Measurements from ENCODE around the gene MPG. TPM values are rescaled to one million over a fixed set of nuclear protein-coding genes. Genes with fewer than 3 reads are reported as not detected.

Gene MPG
- total RNA-seq, 1 donor from 2014 or later = 208 TPM

DNA sequence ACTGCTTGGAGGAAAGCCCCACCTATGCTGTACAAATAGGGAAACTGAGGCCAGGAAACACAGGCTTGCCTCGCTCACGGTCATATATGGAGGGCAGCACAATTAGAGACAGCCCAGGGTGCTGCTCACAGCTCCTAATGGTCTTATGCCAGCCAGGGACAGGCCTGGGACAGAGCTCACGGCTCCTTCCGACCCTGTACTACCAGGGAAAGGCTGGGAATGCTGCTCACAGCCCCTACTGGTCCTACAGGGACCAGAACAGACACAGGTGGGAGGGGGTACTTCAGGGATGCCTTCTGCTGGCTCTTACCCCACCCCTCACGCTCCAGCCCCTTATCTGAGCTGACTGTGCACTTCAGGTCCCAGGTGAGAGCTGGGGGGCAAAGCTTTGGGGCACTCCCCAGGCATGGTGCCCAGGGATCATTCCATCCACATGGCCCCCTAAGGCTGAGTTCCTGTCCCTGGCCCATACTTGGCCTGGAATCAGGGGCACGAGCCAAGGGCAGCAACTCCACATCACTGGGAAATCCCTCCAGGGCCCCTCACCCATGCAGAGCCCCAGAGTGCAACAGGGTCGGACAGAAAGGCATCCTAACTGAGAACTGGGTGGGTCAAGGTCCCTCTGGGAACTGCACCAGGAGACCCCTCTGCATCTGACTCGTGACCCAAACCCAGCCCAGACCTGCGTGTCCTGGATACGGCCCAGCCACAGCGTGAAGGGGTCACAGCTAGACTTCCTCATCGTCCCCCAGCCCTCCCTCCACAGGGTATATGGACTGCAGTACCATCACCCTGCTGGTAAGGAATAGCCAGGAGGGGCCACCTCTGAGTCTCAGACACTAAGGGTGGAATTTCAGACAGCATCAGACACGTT, 11.5 kb upstream of the MPG start:
- DNase-seq (ENCODE audit: low read depth in 2 of 2) = no peak

DNA sequence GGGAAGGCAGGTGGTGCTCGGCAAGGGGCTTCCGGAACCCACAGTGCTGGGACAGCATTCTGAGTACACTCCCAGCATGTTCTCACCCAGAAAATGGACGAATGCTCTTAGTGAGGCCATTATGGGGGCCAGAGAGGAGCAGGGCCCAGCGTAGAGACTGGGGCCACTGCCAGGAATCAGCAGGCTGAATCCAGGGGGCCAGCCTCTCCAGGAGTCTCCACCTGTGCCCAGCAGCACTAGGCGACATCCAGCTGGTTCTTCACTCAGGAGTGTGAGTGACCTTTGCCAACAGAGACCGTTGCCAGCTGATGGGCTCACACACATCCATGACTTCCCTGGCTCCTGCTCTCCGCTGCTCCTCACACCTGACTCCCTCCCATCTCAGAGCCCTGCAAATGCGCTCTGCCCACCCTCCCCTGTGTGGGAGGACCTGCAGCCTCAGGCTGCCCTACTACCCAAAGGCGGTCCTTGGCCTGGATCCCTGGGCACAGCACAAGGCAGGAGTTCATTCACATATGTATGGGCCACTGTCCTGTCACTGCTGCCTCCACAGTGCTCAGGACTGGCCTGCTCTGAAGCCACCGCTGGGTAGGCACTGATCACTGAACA, 10.7 kb upstream of the MPG start:
- DNase-seq (ENCODE audit: low read depth in 2 of 2) = no peak

GRCh38 chr16:67884-68789, 9.9 kb upstream of the MPG start:
- DNase-seq (ENCODE audit: low read depth in 2 of 2) = no peak

GRCh38 chr16:69181-69580, 8.8 kb upstream of the MPG start:
- DNase-seq (ENCODE audit: low read depth in 2 of 2) = no peak

GRCh38 chr16:71210-71539, 6.8 kb upstream of the MPG start:
- no peak for DNase-seq (ENCODE audit: low read depth in 2 of 2)

- peak in 1 of 2 donors; percentile 61 for DNase-seq (ENCODE audit: low read depth in 2 of 2)
These were observed 6.3 kb upstream of the MPG start for GRCh38 chr16:71540-72401.

- peak in 1 of 2 donors; percentile 73 for DNase-seq (ENCODE audit: low read depth in 2 of 2)
These were observed 5.2 kb upstream of the MPG start, which contains the start of gene RHBDF1 for GRCh38 chr16:72561-73548. TSS of gene RHBDF1 (minus strand) at chr16:72631. CDS start at chr16:65015, 7,616 bp downstream.

GRCh38 chr16:74051-74746, 3.8 kb upstream of the MPG start:
- no peak for DNase-seq (ENCODE audit: low read depth in 2 of 2)

DNA sequence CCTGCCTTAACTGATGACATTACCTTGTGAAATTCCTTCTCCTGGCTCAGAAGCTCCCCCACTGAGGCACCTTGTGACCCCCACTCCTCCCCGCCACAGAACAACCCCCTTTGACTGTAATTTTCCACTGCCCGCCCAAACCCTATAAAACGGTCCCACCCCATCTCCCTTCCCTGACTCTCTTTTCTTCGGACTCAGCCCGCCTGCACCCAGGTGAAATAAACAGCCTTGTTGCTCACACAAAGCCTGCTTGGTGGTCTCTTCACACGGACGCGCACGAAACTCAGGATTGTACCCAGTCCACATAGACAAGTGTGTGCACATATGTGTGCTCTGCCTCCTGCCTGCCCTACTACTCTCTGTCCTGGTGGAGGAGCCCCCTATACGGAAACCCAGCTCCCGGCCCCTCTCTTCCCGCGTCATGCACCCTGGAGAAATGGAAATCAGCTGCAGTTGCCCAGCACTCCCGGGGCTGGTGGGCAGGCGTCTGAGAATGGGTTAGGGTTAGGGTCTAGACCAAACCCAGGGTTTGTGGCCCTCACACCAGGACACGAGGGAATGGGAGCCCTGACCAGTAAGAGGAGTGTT, 3.2 kb upstream of the MPG start:
- DNase-seq (ENCODE audit: low read depth in 2 of 2) = no peak

DNA sequence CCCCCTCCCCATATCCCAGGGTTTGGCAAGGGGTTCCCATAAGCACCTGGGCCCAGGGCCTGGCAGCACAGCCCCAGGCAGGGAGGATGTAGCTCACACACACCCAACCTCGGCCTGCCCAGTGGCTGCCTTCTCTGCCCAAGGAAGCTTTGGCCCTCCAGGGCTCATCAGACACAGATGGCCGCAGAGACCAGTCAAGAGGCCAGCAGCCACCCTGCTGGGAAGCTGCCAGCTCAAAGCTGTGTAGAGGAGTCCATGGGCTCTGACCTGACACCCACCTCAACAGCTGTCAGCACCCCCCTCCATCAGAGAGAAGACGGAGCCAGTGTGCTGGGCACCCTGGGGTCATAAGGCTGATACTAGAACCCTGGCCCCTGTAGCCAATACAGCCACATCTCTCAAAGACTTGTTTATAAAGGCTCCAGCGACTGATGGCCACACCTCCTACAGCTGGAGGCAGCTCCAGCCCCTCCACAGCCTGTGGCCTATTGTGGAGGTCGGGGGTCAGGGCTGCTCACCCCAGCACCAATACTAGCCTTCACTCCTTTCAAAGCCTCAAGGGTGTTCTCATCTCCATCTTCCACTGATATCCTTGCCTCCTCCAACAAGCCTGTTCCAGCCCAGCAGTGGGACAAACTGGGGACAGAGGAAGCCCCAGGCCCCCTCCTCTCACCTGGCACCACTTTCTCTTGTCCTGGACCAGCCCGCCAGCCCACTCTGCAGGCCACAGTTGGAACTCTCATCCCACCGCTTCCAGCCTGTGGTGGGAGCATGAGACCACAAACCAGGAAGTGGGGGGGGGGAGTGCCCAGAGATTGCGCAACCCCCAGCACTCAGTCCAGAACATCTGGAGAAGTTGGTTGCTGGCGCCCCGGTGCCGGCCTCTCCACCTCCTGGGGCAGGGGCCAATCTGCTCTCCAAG, 2.2 kb upstream of the MPG start:
- peak in 1 of 2 donors; percentile 68 for DNase-seq (ENCODE audit: low read depth in 2 of 2)

GRCh38 chr16:76535-77272, 1.3 kb upstream of the MPG start:
- DNase-seq (ENCODE audit: low read depth in 2 of 2) = peak; percentile 58 to 90

DNA sequence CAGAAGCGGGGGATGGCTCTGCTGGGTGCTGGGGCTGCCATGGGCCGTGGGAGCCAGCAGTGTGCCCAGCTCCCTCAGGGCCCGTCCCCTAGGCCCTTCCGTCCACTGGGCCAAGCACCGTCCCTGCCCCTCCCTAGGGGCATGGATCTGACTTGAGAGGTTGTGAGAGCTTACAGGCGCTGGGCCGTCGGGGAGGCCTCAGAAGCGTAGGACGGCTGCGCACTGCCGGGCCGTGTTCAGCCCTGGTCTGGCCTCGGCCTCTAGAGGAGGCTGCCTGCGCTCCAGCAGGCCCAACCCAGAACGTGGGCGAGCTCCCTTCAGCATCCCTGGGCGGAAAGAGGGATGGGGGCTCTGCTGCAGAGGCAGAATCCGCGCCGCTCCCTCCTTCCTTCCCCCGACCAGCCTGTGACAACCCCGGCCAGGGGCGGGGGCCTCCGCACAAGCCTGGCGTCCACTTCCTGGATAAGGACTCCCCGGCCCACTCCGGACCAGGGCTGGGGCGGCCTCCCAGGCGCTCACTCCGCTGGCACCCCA, 685 bp upstream of the MPG start:
- peak in 1 of 2 donors; percentile 67 for DNase-seq (ENCODE audit: low read depth in 2 of 2)

- peak in 1 of 2 donors; percentile 53 for DNase-seq (ENCODE audit: low read depth in 2 of 2)
These were observed 572 bp downstream of the MPG start for GRCh38 chr16:78444-79150.

DNA sequence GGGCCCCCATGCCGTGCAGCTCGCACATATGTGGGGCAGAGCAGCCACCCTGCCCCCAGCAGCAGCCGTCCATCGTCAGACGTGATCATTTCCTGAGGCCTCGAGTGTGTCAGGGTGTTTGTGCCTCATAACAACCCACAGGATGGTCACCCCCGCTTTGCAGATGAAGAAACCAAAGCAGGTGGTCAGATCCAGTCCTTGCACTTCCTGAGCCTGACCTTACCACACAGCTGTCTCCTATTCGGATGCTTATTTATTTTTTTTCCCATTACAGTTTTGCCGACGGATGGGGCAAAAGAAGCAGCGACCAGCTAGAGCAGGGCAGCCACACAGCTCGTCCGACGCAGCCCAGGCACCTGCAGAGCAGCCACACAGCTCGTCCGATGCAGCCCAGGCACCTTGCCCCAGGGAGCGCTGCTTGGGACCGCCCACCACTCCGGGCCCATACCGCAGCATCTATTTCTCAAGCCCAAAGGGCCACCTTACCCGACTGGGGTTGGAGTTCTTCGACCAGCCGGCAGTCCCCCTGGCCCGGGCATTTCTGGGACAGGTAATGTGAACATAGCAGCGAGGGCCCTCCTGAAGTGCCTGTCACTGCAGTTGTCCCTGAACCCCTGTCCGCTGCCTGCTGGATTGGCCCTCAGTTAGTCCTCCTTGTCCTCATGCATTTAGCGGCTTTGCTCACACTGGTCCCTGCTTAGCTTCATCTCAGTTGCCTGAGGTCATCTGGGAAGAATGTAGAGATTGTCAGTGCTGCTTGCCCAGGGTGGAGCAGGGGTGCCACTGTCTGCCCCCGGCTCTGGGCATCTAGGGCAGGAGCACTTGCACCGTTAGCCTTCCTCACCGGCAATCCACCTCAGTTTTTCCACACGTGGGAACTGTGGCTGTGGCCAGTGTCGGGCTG, 1.4 kb downstream of the MPG start:
- DNase-seq (ENCODE audit: low read depth in 2 of 2) = peak; percentile 65 to 77

- DNase-seq (ENCODE audit: low read depth in 2 of 2) = no peak
These were observed 5.1 kb downstream of the MPG start for GRCh38 chr16:83060-83603.

Measured in dermis microvascular lymphatic vessel endothelial cell (primary cell).